OCI-LY1 (cell line): ENCODE results near the gene IMMP2L.

ENCODE experiments used
- H2AFZ ChIP-seq: fragments of 200-600 bp; sonication (generic), shearing (Covaris generic); 2 replicates; pipeline ENCODE4 v1.6.0; 2014; ENCODE audit warnings: antibody characterized with exemption, mild to moderate bottlenecking, low read length
- H3F3A ChIP-seq: fragments of 200-600 bp; sonication (generic), shearing (Covaris generic); 2 replicates; pipeline ENCODE4 v1.6.0; 2014; ENCODE audit warnings: mild to moderate bottlenecking, antibody characterized with exemption, low read length, moderate library complexity; ENCODE audit not compliant: insufficient read depth
- H3K27ac ChIP-seq: fragments of 200-600 bp; sonication (generic); 2 replicates; pipeline ENCODE4 v1.5.1; 2014; ENCODE audit warnings: low read length, mixed run types, mild to moderate bottlenecking, low read depth; ENCODE audit not compliant: poor library complexity, severe bottlenecking
- H3K27me3 ChIP-seq: fragments of 200-600 bp; sonication (generic); 2 replicates; pipeline ENCODE4 v1.6.0; 2014; ENCODE audit warnings: antibody characterized with exemption, mild to moderate bottlenecking, low read length, moderate library complexity; ENCODE audit not compliant: insufficient read depth
- H3K36me3 ChIP-seq: fragments of 200-600 bp; sonication (generic); 2 replicates; pipeline ENCODE4 v1.6.1; 2014; ENCODE audit warnings: mild to moderate bottlenecking, antibody characterized with exemption, low read length, moderate library complexity, mixed read lengths; ENCODE audit not compliant: insufficient read depth
- H3K4me1 ChIP-seq: fragments of 200-600 bp; sonication (generic); 2 replicates; pipeline ENCODE4 v1.5.1; 2014; ENCODE audit warnings: mild to moderate bottlenecking, low read length, moderate library complexity; ENCODE audit not compliant: insufficient read depth, severe bottlenecking
- H3K4me2 ChIP-seq: fragments of 200-600 bp; sonication (generic), shearing (Covaris generic); 2 replicates; pipeline ENCODE4 v1.6.1; 2014; ENCODE audit warnings: low read length
- H3K4me3 ChIP-seq: fragments of 200-600 bp; sonication (generic); 2 replicates; pipeline ENCODE4 v1.5.1; 2014; ENCODE audit warnings: low read length, low read depth, mild to moderate bottlenecking, mixed read lengths; ENCODE audit not compliant: poor library complexity, severe bottlenecking
- H3K79me2 ChIP-seq: fragments of 200-600 bp; shearing (Covaris generic); 2 replicates; pipeline ENCODE4 v1.6.1; 2016; ENCODE audit warnings: mixed run types, low read length, mixed read lengths; ENCODE audit not compliant: insufficient read depth
- H3K9ac ChIP-seq: fragments of 200-600 bp; sonication (generic), shearing (Covaris generic); 2 replicates; pipeline ENCODE4 v1.6.1; 2014; ENCODE audit warnings: mild to moderate bottlenecking, low read length, mixed read lengths
- H3K9me2 ChIP-seq: fragments of 200-600 bp; sonication (generic), shearing (Covaris generic); 2 replicates; pipeline ENCODE4 v1.6.1; 2014; ENCODE audit warnings: low read depth, mild to moderate bottlenecking, low read length, mixed read lengths
- H3K9me3 ChIP-seq: fragments of 200-600 bp; shearing (Covaris generic); 2 replicates; pipeline ENCODE4 v1.6.1; 2014; ENCODE audit warnings: low read length, mixed read lengths
- H4K20me1 ChIP-seq: fragments of 200-600 bp; sonication (generic), shearing (Covaris generic); 2 replicates; pipeline ENCODE4 v1.6.0; 2016; ENCODE audit warnings: mild to moderate bottlenecking, low read length; ENCODE audit not compliant: insufficient read depth
- EZH2 ChIP-seq: fragments of 200-600 bp; sonication (generic), shearing (Covaris generic); IDR thresholded peaks from 2 replicates; pipeline ENCODE4 v1.8.0; 2017; ENCODE audit warnings: borderline replicate concordance, mixed run types, mild to moderate bottlenecking, antibody characterized with exemption, low read length, moderate library complexity, mixed read lengths
- TF ChIP-seq, protein P1 (sequence below): fragments of 200-600 bp; sonication (generic), shearing (Covaris generic); IDR thresholded peaks from 2 replicates; pipeline ENCODE4 v1.5.1; 2017; ENCODE audit warnings: mild to moderate bottlenecking, antibody characterized with exemption, low read length, moderate library complexity, mixed read lengths

Gene IMMP2L

DNA sequence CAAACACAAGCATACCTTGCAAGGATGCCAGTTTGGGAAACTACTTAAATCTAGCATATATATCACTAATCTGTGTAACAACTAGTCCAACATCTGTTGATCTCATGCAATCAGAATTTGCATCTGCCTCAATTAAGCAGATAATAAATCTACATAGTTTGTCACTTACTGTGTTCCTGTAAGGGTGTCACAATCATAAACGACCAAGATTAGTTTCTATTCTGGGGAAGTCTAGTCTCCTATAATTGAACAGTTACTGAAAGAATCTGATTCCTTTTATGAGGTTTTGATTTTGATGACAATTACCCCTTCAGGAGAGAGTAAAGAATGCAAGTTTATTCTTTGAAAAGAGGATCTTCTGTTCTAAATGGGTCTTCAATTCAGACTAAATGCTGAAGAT, 556.8 kb downstream of the IMMP2L start:
- no peak overlapping the region for H2AFZ ChIP-seq
- no peaks in the 10 kb centered on the region for H3K27me3 ChIP-seq
- no peak overlapping the region for H3K4me3 ChIP-seq
- H4K20me1 ChIP-seq, result no peaks in the 10 kb centered on the region
- no peaks in the 10 kb centered on the region for H3K9me2 ChIP-seq
- no peaks in the 10 kb centered on the region for H3K9me3 ChIP-seq
- H3K36me3 ChIP-seq, result no peaks in the 10 kb centered on the region
- no peaks in the 10 kb centered on the region for H3K79me2 ChIP-seq
- H3K4me1 ChIP-seq, result peaks cover 15% of the 10 kb centered on the region
- no peaks in the 10 kb centered on the region for H3F3A ChIP-seq
- no peak overlapping the region for H3K9ac ChIP-seq
- no peak overlapping the region for H3K27ac ChIP-seq
- TF ChIP-seq, protein P1, sequence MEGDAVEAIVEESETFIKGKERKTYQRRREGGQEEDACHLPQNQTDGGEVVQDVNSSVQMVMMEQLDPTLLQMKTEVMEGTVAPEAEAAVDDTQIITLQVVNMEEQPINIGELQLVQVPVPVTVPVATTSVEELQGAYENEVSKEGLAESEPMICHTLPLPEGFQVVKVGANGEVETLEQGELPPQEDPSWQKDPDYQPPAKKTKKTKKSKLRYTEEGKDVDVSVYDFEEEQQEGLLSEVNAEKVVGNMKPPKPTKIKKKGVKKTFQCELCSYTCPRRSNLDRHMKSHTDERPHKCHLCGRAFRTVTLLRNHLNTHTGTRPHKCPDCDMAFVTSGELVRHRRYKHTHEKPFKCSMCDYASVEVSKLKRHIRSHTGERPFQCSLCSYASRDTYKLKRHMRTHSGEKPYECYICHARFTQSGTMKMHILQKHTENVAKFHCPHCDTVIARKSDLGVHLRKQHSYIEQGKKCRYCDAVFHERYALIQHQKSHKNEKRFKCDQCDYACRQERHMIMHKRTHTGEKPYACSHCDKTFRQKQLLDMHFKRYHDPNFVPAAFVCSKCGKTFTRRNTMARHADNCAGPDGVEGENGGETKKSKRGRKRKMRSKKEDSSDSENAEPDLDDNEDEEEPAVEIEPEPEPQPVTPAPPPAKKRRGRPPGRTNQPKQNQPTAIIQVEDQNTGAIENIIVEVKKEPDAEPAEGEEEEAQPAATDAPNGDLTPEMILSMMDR, result no peak
- TF ChIP-seq EZH2, result no peak
- H3K4me2 ChIP-seq, result no peak overlapping the region

DNA sequence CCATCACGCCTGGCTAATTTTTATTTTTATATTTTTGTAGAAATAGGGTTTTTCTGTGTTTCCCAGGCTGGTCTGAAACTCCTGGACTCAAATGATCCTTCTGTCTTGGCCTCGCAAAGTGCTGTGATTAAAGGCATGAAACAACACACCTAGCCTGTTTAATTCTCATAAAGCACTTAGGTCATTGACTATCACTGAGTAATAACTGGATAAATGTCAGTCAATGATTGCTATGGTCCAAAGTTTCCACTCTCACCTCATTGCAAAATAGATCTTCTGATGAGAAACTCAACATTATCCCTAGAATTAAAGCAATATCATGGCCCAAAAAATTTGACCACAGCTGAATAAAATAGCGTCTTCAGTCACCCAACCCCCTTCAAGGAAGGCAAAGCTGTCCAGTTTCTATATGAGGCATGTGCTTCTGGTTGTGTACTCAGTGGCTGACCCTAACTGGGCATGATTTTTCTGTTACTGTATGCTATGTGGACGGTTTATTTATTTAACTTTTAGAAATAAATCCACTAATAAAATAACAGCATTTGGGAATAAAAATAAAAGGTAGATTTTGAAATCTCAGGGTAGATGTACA, 557.9 kb downstream of the IMMP2L start:
- Histone ChIP-seq H3K4me2 (no peak overlapping the region), H3K4me3 (no peak overlapping the region), H3K27me3 (no peaks in the 10 kb centered on the region), H3F3A (no peaks in the 10 kb centered on the region), H3K9me2 (no peaks in the 10 kb centered on the region), H3K9me3 (no peaks in the 10 kb centered on the region), H3K27ac (no peak overlapping the region), H2AFZ (no peak overlapping the region), H3K79me2 (no peaks in the 10 kb centered on the region), H3K4me1 (peaks cover 8% of the 10 kb centered on the region), H3K9ac (no peak overlapping the region), H3K36me3 (no peaks in the 10 kb centered on the region), H4K20me1 (no peaks in the 10 kb centered on the region)
- TF ChIP-seq, protein P1, result no peak
- TF ChIP-seq EZH2, result no peak

DNA sequence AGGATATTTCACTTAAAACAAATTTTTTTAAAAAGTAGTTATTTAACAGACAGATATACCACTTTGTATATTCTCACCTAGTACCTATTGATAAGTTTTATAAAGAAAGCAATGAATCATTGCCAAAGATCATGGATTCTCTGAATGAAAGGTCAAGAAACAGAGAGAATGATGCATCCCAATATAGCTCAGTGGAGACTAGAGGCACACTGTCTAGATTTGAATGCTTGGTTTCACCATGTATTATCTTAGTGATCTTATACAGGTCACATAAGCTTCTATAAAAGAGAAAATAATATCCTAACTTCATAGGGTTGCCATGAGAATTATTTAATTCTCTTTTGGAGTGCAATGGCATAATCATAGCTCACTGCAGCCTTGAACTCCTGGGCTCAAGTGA, 558.4 kb downstream of the IMMP2L start:
- peaks cover 8% of the 10 kb centered on the region for H3K4me1 ChIP-seq
- H3K79me2 ChIP-seq, result no peaks in the 10 kb centered on the region
- no peak overlapping the region for H3K9ac ChIP-seq
- H3K27me3 ChIP-seq, result no peaks in the 10 kb centered on the region
- no peaks in the 10 kb centered on the region for H3K36me3 ChIP-seq
- H3K4me3 ChIP-seq, result no peak overlapping the region
- no peaks in the 10 kb centered on the region for H3K9me2 ChIP-seq
- no peak overlapping the region for H3K27ac ChIP-seq
- H2AFZ ChIP-seq, result no peak overlapping the region
- TF ChIP-seq EZH2, result no peak
- TF ChIP-seq, protein P1, result no peak
- H3F3A ChIP-seq, result no peaks in the 10 kb centered on the region
- H3K9me3 ChIP-seq, result no peaks in the 10 kb centered on the region
- H3K4me2 ChIP-seq, result no peak overlapping the region
- H4K20me1 ChIP-seq, result no peaks in the 10 kb centered on the region
